Measurements from ENCODE around the gene ADRA2C. TPM values are rescaled to one million over a fixed set of nuclear protein-coding genes. Genes with fewer than 3 reads are reported as not detected.

The ADRA2C gene
- total and polyA plus RNA-seq, 4 donors: 0.23 to 5.4 (median 1.9) TPM

- H3K27me3 ChIP-seq (ENCODE audit: control insufficient read depth in 3 of 3, insufficient read depth in 3 of 3, low read length in 2 of 3): peaks cover 0 to 23% (median 5%) of the 10 kb centered on the region in 3 donors
- no peak for TF ChIP-seq CTCF (IDR thresholded peaks at IDR 0.05; ENCODE audit: control extremely low read depth, extremely low read depth)
- ATAC-seq (ENCODE audit: insufficient read depth, low FRiP score) (no peak), DNase-seq (no peak)
- no peak overlapping the region for H3K27ac ChIP-seq (ENCODE audit: low read depth in 1 of 2, low read length in 1 of 2)
- H3K4me3 ChIP-seq: no peak overlapping the region
- H3K36me3 ChIP-seq (ENCODE audit: control insufficient read depth in 4 of 4, insufficient read depth in 4 of 4, low read length in 4 of 4): no peaks in the 10 kb centered on the region
- H3K4me1 ChIP-seq (ENCODE audit: control insufficient read depth in 5 of 5, insufficient read depth in 5 of 5, low read length in 5 of 5): no peaks in the 10 kb centered on the region
- H3K9me3 ChIP-seq (ENCODE audit: control insufficient read depth in 4 of 4, insufficient read depth in 3 of 4, low read length in 3 of 4): peaks cover 0 to 8% (median 0%) of the 10 kb centered on the region in 4 donors
- H3K9ac ChIP-seq (ENCODE audit: insufficient read depth in 1 of 2, low read length in 2 of 2): no peak overlapping the region
- WGBS, 2 donors: 84% methylated on average over 12 to 17 of the region's 17 CpGs
Observed at GRCh38 chr4:3730422-3731190, 35.6 kb upstream of the ADRA2C start.

GRCh38 chr4:3732076-3733028, 33.8 kb upstream of the ADRA2C start:
- 76 to 83% methylated on average over 31 of the region's 31 CpGs for WGBS, 2 donors
- Histone ChIP-seq H3K27me3 (ENCODE audit: control insufficient read depth in 3 of 3, insufficient read depth in 3 of 3, low read length in 2 of 3) (peaks cover 0 to 13% (median 5%) of the 10 kb centered on the region in 3 donors), H3K36me3 (ENCODE audit: control insufficient read depth in 4 of 4, insufficient read depth in 4 of 4, low read length in 4 of 4) (no peaks in the 10 kb centered on the region), H3K9ac (ENCODE audit: insufficient read depth in 1 of 2, low read length in 2 of 2) (no peak overlapping the region), H3K4me3 (no peak overlapping the region), H3K9me3 (ENCODE audit: control insufficient read depth in 4 of 4, insufficient read depth in 3 of 4, low read length in 3 of 4) (peaks cover 0 to 8% (median 1%) of the 10 kb centered on the region in 4 donors), H3K27ac (ENCODE audit: low read depth in 1 of 2, low read length in 1 of 2) (no peak overlapping the region), H3K4me1 (ENCODE audit: control insufficient read depth in 5 of 5, insufficient read depth in 5 of 5, low read length in 5 of 5) (no peaks in the 10 kb centered on the region)
- no peak for TF ChIP-seq CTCF (IDR thresholded peaks at IDR 0.05; ENCODE audit: control extremely low read depth, extremely low read depth)
- DNase-seq: no peak
- no peak for ATAC-seq (ENCODE audit: insufficient read depth, low FRiP score)

- Histone ChIP-seq H3K9ac (ENCODE audit: insufficient read depth in 1 of 2, low read length in 2 of 2) (no peak overlapping the region), H3K36me3 (ENCODE audit: control insufficient read depth in 4 of 4, insufficient read depth in 4 of 4, low read length in 4 of 4) (no peaks in the 10 kb centered on the region), H3K9me3 (ENCODE audit: control insufficient read depth in 4 of 4, insufficient read depth in 3 of 4, low read length in 3 of 4) (peaks cover 0 to 8% (median 1%) of the 10 kb centered on the region in 4 donors), H3K27ac (ENCODE audit: low read depth in 1 of 2, low read length in 1 of 2) (no peak overlapping the region), H3K4me3 (no peak overlapping the region), H3K4me1 (ENCODE audit: control insufficient read depth in 5 of 5, insufficient read depth in 5 of 5, low read length in 5 of 5) (no peaks in the 10 kb centered on the region), H3K27me3 (ENCODE audit: control insufficient read depth in 3 of 3, insufficient read depth in 3 of 3, low read length in 2 of 3) (peaks cover 0 to 13% (median 5%) of the 10 kb centered on the region in 3 donors)
- TF ChIP-seq CTCF (IDR thresholded peaks at IDR 0.05; ENCODE audit: control extremely low read depth, extremely low read depth): no peak
- ATAC-seq (ENCODE audit: insufficient read depth, low FRiP score) (no peak), DNase-seq (no peak)
- 46 to 52% methylated on average over 9 of the region's 9 CpGs for WGBS, 2 donors
Observed at GRCh38 chr4:3733195-3733594, 33.0 kb upstream of the ADRA2C start.
